ENCODE data around the gene FRY. TPM values are rescaled to one million over a fixed set of nuclear protein-coding genes. Genes with fewer than 3 reads are reported as not detected.

The FRY gene
- total and polyA plus RNA-seq, 4 experiments from 2014 or later, result 2.3 to 19.2 (median 11.8) TPM

- intact Hi-C loops (cut with micrococcal nuclease), result no loop called here
Measured at GRCh38 chr13:32297206-32297605, 265.6 kb downstream of the FRY start.

GRCh38 chr13:32298695-32299094, 267.1 kb downstream of the FRY start:
- no peaks in the 10 kb centered on the region for H3K9me3 Mint-ChIP-seq
- DNase-seq, result no peak
- intact Hi-C loops (cut with micrococcal nuclease), result no loop called here
- Histone ChIP-seq H3K9me3 (ENCODE audit: control insufficient read depth in 1 of 2, low read length in 2 of 2) (no peaks in the 10 kb centered on the region), H3K27me3 (ENCODE audit: insufficient read depth, low read length) (peaks cover 5% of the 10 kb centered on the region), H3K27ac (ENCODE audit: low read depth, low read length) (no peak overlapping the region), H3K4me3 (ENCODE audit: low read length in 2 of 2) (no peak overlapping the region), H3K36me3 (ENCODE audit: insufficient read depth, low read length) (no peaks in the 10 kb centered on the region), H3K4me1 (ENCODE audit: insufficient read depth, low read length) (no peaks in the 10 kb centered on the region)
- no peak overlapping the region for H3K27ac Mint-ChIP-seq
- peaks cover 0 to 4% (median under 1%) of the 10 kb centered on the region in 4 donors for H3K4me1 Mint-ChIP-seq
- ChIA-PET POLR2A (ENCODE audit: partially characterized antibody) (no interaction called here), CTCF (ENCODE audit: partially characterized antibody) (no interaction called here)
- H3K36me3 Mint-ChIP-seq, result peaks cover 3 to 8% of the 10 kb centered on the region in 2 donors
- no peak overlapping the region for H3K4me3 Mint-ChIP-seq
- H3K27me3 Mint-ChIP-seq, result peaks cover 8 to 9% of the 10 kb centered on the region in 2 donors

More at GRCh38 chr13:32297206-32297605, 265.6 kb downstream of the FRY start:
- H3K9me3 Mint-ChIP-seq, result no peaks in the 10 kb centered on the region
- peaks cover 5% of the 10 kb centered on the region for H3K27me3 ChIP-seq (ENCODE audit: insufficient read depth, low read length)
- peaks cover 3 to 8% of the 10 kb centered on the region in 2 donors for H3K36me3 Mint-ChIP-seq
- no peaks in the 10 kb centered on the region for H3K4me1 ChIP-seq (ENCODE audit: insufficient read depth, low read length)
- no peak overlapping the region for H3K4me3 Mint-ChIP-seq
- no peak overlapping the region for H3K27ac Mint-ChIP-seq
- H3K4me1 Mint-ChIP-seq, result peaks cover 0 to 4% (median under 1%) of the 10 kb centered on the region in 4 donors
- H3K9me3 ChIP-seq (ENCODE audit: control insufficient read depth in 1 of 2, low read length in 2 of 2), result no peaks in the 10 kb centered on the region
- H3K36me3 ChIP-seq (ENCODE audit: insufficient read depth, low read length), result no peaks in the 10 kb centered on the region
- no peak overlapping the region for H3K27ac ChIP-seq (ENCODE audit: low read depth, low read length)
- H3K27me3 Mint-ChIP-seq, result peaks cover 8 to 9% of the 10 kb centered on the region in 2 donors
- ChIA-PET CTCF (ENCODE audit: partially characterized antibody) (interaction anchor here (0.8 to 1.4 kb wide), 2 partner anchors 14 kb away, joined by 3 to 4 read pairs; no protein-coding TSS in a partner anchor), POLR2A (ENCODE audit: partially characterized antibody) (no interaction called here)
- no peak overlapping the region for H3K4me3 ChIP-seq (ENCODE audit: low read length in 2 of 2)
- no peak for DNase-seq

GRCh38 chr13:32299893-32300292, 268.3 kb downstream of the FRY start:
- Histone ChIP-seq H3K36me3 (ENCODE audit: insufficient read depth, low read length) (no peaks in the 10 kb centered on the region), H3K27ac (ENCODE audit: low read depth, low read length) (no peak overlapping the region), H3K27me3 (ENCODE audit: insufficient read depth, low read length) (peaks cover 5% of the 10 kb centered on the region), H3K4me1 (ENCODE audit: insufficient read depth, low read length) (no peaks in the 10 kb centered on the region), H3K4me3 (ENCODE audit: low read length in 2 of 2) (no peak overlapping the region), H3K9me3 (ENCODE audit: control insufficient read depth in 1 of 2, low read length in 2 of 2) (no peaks in the 10 kb centered on the region)
- Mint-ChIP-seq H3K4me1 (peaks cover 0 to 2% (median under 1%) of the 10 kb centered on the region in 4 donors), H3K4me3 (no peak overlapping the region), H3K36me3 (peaks cover 0 to 6% of the 10 kb centered on the region in 2 donors), H3K9me3 (no peaks in the 10 kb centered on the region), H3K27me3 (peaks cover 9% of the 10 kb centered on the region in 2 donors), H3K27ac (no peak overlapping the region)
- POLR2A ChIA-PET (ENCODE audit: partially characterized antibody), result interaction anchor here (1.9 kb wide), 1 partner anchor 15 kb away, joined by 6 read pairs; the partner anchor contains the start of genes BRCA2 and ZAR1L
- intact Hi-C loops (cut with micrococcal nuclease), result no loop called here
- CTCF ChIA-PET (ENCODE audit: partially characterized antibody), result interaction anchor here (1.4 kb wide), 1 partner anchor 9 kb away, joined by 3 read pairs; no protein-coding TSS in a partner anchor
- no peak for DNase-seq

GRCh38 chr13:32300406-32300805, 268.8 kb downstream of the FRY start:
- POLR2A ChIA-PET (ENCODE audit: partially characterized antibody), result interaction anchor here (1.9 kb wide), 1 partner anchor 15 kb away, joined by 6 read pairs; the partner anchor contains the start of genes BRCA2 and ZAR1L
- Histone ChIP-seq H3K27ac (ENCODE audit: low read depth, low read length) (no peak overlapping the region), H3K9me3 (ENCODE audit: control insufficient read depth in 1 of 2, low read length in 2 of 2) (no peaks in the 10 kb centered on the region), H3K4me3 (ENCODE audit: low read length in 2 of 2) (no peak overlapping the region), H3K4me1 (ENCODE audit: insufficient read depth, low read length) (no peaks in the 10 kb centered on the region), H3K36me3 (ENCODE audit: insufficient read depth, low read length) (no peaks in the 10 kb centered on the region), H3K27me3 (ENCODE audit: insufficient read depth, low read length) (peaks cover 5% of the 10 kb centered on the region)
- DNase-seq, result no peak
- CTCF ChIA-PET (ENCODE audit: partially characterized antibody), result interaction anchor here (1.2 to 1.4 kb wide), 2 partner anchors 8 to 32 kb away, joined by 3 read pairs; no protein-coding TSS in a partner anchor
- no peaks in the 10 kb centered on the region for H3K9me3 Mint-ChIP-seq
- intact Hi-C loops (cut with micrococcal nuclease), result no loop called here
- H3K36me3 Mint-ChIP-seq, result peaks cover 0 to 6% of the 10 kb centered on the region in 2 donors
- no peak overlapping the region for H3K27ac Mint-ChIP-seq
- peaks cover 9% of the 10 kb centered on the region in 2 donors for H3K27me3 Mint-ChIP-seq
- peaks cover 0 to 2% (median under 1%) of the 10 kb centered on the region in 4 donors for H3K4me1 Mint-ChIP-seq
- no peak overlapping the region for H3K4me3 Mint-ChIP-seq

- Histone ChIP-seq H3K27me3 (ENCODE audit: insufficient read depth, low read length) (peaks cover 5% of the 10 kb centered on the region), H3K36me3 (ENCODE audit: insufficient read depth, low read length) (no peaks in the 10 kb centered on the region), H3K27ac (ENCODE audit: low read depth, low read length) (no peak overlapping the region), H3K4me1 (ENCODE audit: insufficient read depth, low read length) (no peaks in the 10 kb centered on the region), H3K9me3 (ENCODE audit: control insufficient read depth in 1 of 2, low read length in 2 of 2) (no peaks in the 10 kb centered on the region), H3K4me3 (ENCODE audit: low read length in 2 of 2) (no peak overlapping the region)
- Mint-ChIP-seq H3K4me3 (no peak overlapping the region), H3K27ac (no peak overlapping the region), H3K36me3 (peaks cover 0 to 3% of the 10 kb centered on the region in 2 donors), H3K27me3 (peaks cover 9% of the 10 kb centered on the region in 2 donors), H3K4me1 (peaks cover 0 to 2% (median under 1%) of the 10 kb centered on the region in 4 donors), H3K9me3 (no peaks in the 10 kb centered on the region)
- ChIA-PET POLR2A (ENCODE audit: partially characterized antibody) (interaction anchor here (1.9 kb wide), 1 partner anchor 14 kb away, joined by 6 read pairs; the partner anchor contains the start of genes BRCA2 and ZAR1L), CTCF (ENCODE audit: partially characterized antibody) (interaction anchor here (1.2 to 1.4 kb wide), 2 partner anchors 8 to 33 kb away, joined by 3 read pairs; no protein-coding TSS in a partner anchor)
- intact Hi-C loops (cut with micrococcal nuclease), result no loop called here
- DNase-seq, result no peak
Measured at GRCh38 chr13:32300920-32301319, 269.3 kb downstream of the FRY start.

- H3K36me3 ChIP-seq (ENCODE audit: insufficient read depth, low read length), result no peaks in the 10 kb centered on the region
- CTCF ChIA-PET (ENCODE audit: partially characterized antibody), result interaction anchor here (1.9 kb wide), 1 partner anchor 13 kb away, joined by 4 read pairs; the partner anchor contains the start of genes BRCA2 and ZAR1L
- POLR2A ChIA-PET (ENCODE audit: partially characterized antibody), result no interaction called here
- no peaks in the 10 kb centered on the region for H3K9me3 ChIP-seq (ENCODE audit: control insufficient read depth in 1 of 2, low read length in 2 of 2)
- peaks cover 5% of the 10 kb centered on the region for H3K27me3 ChIP-seq (ENCODE audit: insufficient read depth, low read length)
- peaks cover 0 to 2% (median under 1%) of the 10 kb centered on the region in 4 donors for H3K4me1 Mint-ChIP-seq
- H3K4me3 Mint-ChIP-seq, result no peak overlapping the region
- intact Hi-C loops (cut with micrococcal nuclease), result no loop called here
- H3K27me3 Mint-ChIP-seq, result peaks cover 9% of the 10 kb centered on the region in 2 donors
- no peak for DNase-seq
- no peaks in the 10 kb centered on the region for H3K4me1 ChIP-seq (ENCODE audit: insufficient read depth, low read length)
- H3K9me3 Mint-ChIP-seq, result no peaks in the 10 kb centered on the region
- H3K4me3 ChIP-seq (ENCODE audit: low read length in 2 of 2), result no peak overlapping the region
- no peaks in the 10 kb centered on the region for H3K36me3 Mint-ChIP-seq
- no peak overlapping the region for H3K27ac Mint-ChIP-seq
- H3K27ac ChIP-seq (ENCODE audit: low read depth, low read length), result no peak overlapping the region
Measured at GRCh38 chr13:32302461-32302860, 270.9 kb downstream of the FRY start.

- Histone ChIP-seq H3K36me3 (ENCODE audit: insufficient read depth, low read length) (no peaks in the 10 kb centered on the region), H3K27ac (ENCODE audit: low read depth, low read length) (no peak overlapping the region), H3K9me3 (ENCODE audit: control insufficient read depth in 1 of 2, low read length in 2 of 2) (no peaks in the 10 kb centered on the region), H3K4me3 (ENCODE audit: low read length in 2 of 2) (no peak overlapping the region), H3K27me3 (ENCODE audit: insufficient read depth, low read length) (no peaks in the 10 kb centered on the region), H3K4me1 (ENCODE audit: insufficient read depth, low read length) (peaks cover 8% of the 10 kb centered on the region)
- ChIA-PET POLR2A (ENCODE audit: partially characterized antibody) (interaction anchor here (1.2 kb wide), 1 partner anchor 9 kb away, joined by 4 read pairs; the partner anchor contains the start of genes BRCA2 and ZAR1L), CTCF (ENCODE audit: partially characterized antibody) (interaction anchor here (0.8 to 2.7 kb wide), 4 partner anchors 10 to 396 kb away, joined by 3 to 12 read pairs (median 8); partner anchors contain the start of genes BRCA2 and ZAR1L)
- H3K27ac Mint-ChIP-seq, result no peak overlapping the region
- no peak overlapping the region for H3K4me3 Mint-ChIP-seq
- H3K27me3 Mint-ChIP-seq, result peaks cover 0 to 2% of the 10 kb centered on the region in 2 donors
- DNase-seq, result no peak
- no peaks in the 10 kb centered on the region for H3K9me3 Mint-ChIP-seq
- intact Hi-C loops (cut with micrococcal nuclease), result no loop called here
- no peaks in the 10 kb centered on the region for H3K36me3 Mint-ChIP-seq
- peaks cover 8 to 17% (median 10%) of the 10 kb centered on the region in 4 donors for H3K4me1 Mint-ChIP-seq
Measured at GRCh38 chr13:32305646-32306045, 274.1 kb downstream of the FRY start.

All from CD4-positive, alpha-beta memory T cell (primary cell).